Mucosa of stomach (tissue), 1 donor: Measurements from ENCODE around the gene IGSF9.

Experiments used
- H3K27me3 ChIP-seq: one replicate; pipeline ENCODE4 v1.7.0; 2013; ENCODE audit warnings: mild to moderate bottlenecking, low read length; ENCODE audit not compliant: control insufficient read depth, insufficient read depth
- H3K36me3 ChIP-seq: one replicate; pipeline ENCODE4 v1.7.0; 2013; ENCODE audit warnings: low read length; ENCODE audit not compliant: control insufficient read depth, insufficient read depth
- H3K4me1 ChIP-seq: one replicate; pipeline ENCODE4 v1.7.0; 2013; ENCODE audit warnings: mild to moderate bottlenecking, low read length; ENCODE audit not compliant: control insufficient read depth, insufficient read depth
- H3K4me3 ChIP-seq: one replicate; pipeline ENCODE4 v1.7.0; 2013; ENCODE audit warnings: low read length
- H3K9ac ChIP-seq: one replicate; pipeline ENCODE4 v1.7.0; 2013; ENCODE audit warnings: mild to moderate bottlenecking, low read length, moderate library complexity
- H3K9me3 ChIP-seq: one replicate; pipeline ENCODE4 v1.7.0; 2013; ENCODE audit warnings: mild to moderate bottlenecking, low read length, moderate library complexity; ENCODE audit not compliant: control insufficient read depth
- donor health status: Pancreatic carcinoma.

IGSF9 gene

DNA sequence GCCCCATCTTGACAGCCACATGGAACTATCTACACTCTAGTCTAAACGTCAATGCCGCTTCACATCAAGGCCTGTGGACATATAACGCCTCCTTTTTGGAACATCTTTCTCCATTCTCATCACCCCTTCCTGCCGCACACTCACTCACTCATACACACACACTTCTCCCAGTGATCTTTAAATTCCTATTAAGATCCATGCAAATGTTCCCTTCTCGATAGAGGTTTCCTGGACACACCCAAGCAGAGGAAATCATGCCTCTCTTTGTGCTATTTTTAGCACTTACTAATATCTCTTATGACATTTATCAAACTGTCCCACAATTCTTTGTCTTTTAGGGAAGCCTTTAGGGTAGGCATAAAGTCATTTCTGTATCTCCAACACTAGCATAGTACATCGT, 36.9 kb upstream of the IGSF9 start:
- no peak overlapping the region for H3K9ac ChIP-seq
- H3K9me3 ChIP-seq: no peaks in the 10 kb centered on the region
- peaks cover 20% of the 10 kb centered on the region for H3K36me3 ChIP-seq
- peaks cover 18% of the 10 kb centered on the region for H3K4me1 ChIP-seq
- H3K27me3 ChIP-seq: no peaks in the 10 kb centered on the region
- no peak overlapping the region for H3K4me3 ChIP-seq

DNA sequence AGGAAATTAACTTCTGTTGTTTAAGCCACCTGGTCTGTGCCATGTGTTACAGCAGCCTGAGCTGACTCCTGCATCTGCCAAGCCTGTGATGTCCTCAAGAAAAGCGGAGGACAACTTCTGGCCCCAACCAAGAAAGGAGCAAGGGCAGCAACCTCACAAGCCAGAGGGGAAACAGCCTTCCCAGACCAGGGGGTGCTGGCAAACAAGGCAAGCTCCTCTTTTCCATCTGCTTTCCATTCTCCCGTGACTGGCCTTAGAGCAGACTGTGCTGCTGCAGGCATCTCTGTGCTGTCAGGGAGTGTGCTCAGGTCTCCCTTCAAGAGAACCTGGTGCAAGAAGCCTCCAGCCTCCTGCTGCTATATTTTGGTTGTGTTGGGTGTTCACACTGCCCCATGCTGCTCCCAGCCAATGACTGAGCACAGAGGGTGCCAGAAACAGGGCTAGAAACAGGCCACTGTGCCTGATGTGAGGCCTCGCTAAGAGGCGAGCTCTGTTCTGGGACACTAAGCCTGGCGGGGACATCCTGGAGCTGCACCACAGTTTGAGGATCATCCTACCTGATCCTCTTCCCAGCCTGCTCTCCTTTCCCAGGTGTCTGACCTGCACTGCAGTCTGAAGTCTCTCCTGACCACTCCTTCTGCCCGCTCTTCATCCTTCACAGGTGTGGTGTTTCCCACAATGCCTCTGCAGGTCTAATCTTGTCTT, 36.1 kb upstream of the IGSF9 start:
- no peak overlapping the region for H3K4me3 ChIP-seq
- H3K36me3 ChIP-seq: peaks cover 21% of the 10 kb centered on the region
- no peaks in the 10 kb centered on the region for H3K27me3 ChIP-seq
- H3K9ac ChIP-seq: no peak overlapping the region
- H3K9me3 ChIP-seq: no peaks in the 10 kb centered on the region
- H3K4me1 ChIP-seq: peaks cover 16% of the 10 kb centered on the region

DNA sequence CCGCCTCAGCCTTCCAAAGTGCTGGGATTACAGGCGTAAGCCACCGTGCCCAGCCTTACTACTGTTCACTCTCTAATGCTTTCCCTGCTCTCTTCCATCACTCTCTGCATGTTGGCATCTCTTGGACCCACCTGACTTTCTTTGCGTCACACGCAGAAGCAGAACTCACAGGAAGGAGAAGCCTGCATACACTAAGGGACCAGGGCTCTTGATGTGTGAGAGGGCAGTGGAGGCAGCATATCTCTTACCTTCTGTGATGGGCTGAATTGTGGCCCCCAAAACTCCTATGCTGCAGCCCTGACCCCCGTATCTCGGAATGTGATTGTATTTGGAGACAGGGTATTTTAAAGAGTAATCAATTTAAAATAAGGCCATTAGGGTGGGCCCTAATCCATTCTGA, 35.4 kb upstream of the IGSF9 start:
- no peaks in the 10 kb centered on the region for H3K27me3 ChIP-seq
- H3K9ac ChIP-seq: no peak overlapping the region
- no peaks in the 10 kb centered on the region for H3K9me3 ChIP-seq
- peaks cover 16% of the 10 kb centered on the region for H3K4me1 ChIP-seq
- no peak overlapping the region for H3K4me3 ChIP-seq
- peaks cover 21% of the 10 kb centered on the region for H3K36me3 ChIP-seq

DNA sequence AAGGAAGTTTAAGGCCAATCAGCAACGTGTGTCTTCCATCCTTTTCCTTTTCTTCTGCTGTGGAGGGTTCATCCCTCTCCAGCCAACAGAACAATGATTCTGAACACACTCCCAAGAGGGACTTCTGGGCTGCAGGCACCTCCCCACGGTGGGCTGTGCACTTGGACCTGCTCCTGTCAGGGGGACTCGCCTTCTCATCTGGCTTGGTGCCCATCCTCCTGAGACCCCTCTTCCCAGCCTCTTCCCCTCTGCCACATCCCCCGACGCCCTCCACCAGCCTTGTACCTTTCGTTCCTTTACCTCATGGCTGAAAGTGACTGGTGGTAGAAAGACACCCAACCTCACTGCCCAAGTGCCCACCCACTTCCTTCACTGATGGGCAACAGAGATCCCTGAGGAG, 34.7 kb upstream of the IGSF9 start:
- peaks cover 19% of the 10 kb centered on the region for H3K36me3 ChIP-seq
- H3K9me3 ChIP-seq: no peaks in the 10 kb centered on the region
- H3K27me3 ChIP-seq: no peaks in the 10 kb centered on the region
- no peak overlapping the region for H3K4me3 ChIP-seq
- H3K4me1 ChIP-seq: peaks cover 13% of the 10 kb centered on the region
- no peak overlapping the region for H3K9ac ChIP-seq

DNA sequence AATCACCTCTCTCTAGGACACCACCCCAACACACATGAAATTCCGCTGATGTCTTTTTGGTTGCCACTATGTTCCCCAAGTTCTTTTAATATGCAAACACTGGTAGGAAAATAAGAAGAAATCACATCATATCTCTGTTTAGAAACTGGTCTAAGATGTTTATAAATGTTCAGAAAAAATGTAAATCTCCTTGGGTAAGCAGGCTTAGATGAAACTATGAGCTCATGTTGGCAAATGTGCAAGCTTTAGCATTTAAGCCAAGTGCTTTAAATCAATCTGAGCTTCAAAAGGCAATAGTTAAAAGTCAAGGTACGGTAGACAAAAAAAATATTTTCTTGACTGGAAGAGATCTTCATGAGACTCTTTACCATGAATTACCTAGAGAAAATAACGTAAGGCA, 33.8 kb upstream of the IGSF9 start:
- Histone ChIP-seq H3K9me3 (no peaks in the 10 kb centered on the region), H3K4me1 (peaks cover 11% of the 10 kb centered on the region), H3K36me3 (peaks cover 22% of the 10 kb centered on the region), H3K4me3 (no peak overlapping the region), H3K9ac (no peak overlapping the region), H3K27me3 (no peaks in the 10 kb centered on the region)

DNA sequence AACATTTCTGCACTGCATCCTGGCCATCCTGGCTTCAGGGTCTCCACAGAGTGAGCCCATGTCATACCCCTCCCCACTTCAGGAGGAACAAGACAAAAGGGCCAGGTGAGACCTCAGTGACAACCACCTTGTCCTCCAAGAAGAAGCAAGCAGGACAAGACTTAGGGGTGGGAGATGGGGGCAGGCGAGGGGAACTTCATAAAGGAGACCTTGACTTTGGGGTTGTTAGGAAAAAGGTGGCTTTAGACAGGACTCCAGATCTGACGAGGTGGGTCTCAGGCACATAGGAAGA, 32.6 kb upstream of the IGSF9 start:
- H3K9me3 ChIP-seq: no peaks in the 10 kb centered on the region
- H3K9ac ChIP-seq: no peak overlapping the region
- H3K36me3 ChIP-seq: peaks cover 22% of the 10 kb centered on the region
- H3K4me3 ChIP-seq: no peak overlapping the region
- peaks cover 14% of the 10 kb centered on the region for H3K4me1 ChIP-seq
- no peaks in the 10 kb centered on the region for H3K27me3 ChIP-seq

DNA sequence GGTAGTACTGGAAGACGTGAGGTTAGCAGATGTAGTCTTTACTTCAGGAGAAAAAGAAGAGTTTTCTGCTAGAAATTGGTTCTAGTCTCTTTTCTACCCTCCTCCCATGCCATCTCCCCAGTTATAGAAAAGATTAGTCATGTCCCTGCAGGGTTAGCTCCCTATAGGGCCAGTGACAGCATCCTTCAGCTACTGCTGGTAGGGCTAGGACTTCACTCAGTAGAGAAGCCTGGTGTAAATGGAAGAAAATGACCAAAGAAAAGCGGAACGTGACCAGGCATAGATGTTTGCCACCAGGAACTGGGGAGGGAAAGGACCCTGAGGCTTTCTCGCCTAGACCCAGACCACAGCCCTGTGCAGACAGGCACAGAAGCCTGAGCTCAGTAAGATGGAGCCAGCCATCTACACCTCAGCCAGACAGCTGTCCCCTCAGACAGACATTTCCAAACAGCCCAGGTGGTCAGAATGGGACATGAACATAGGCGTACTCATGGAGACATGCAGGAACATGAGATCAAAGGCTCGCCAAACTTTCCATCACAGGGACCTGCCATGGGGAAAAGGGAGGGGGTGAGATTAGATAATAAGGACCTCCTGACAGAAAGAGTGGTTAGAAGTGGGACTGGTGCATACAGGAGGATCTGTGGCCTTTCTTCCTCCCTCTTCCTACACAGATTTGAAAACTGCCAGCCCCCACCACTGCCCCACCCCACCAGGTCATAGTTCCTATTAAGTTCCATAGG, 32.1 kb upstream of the IGSF9 start:
- no peaks in the 10 kb centered on the region for H3K9me3 ChIP-seq
- no peaks in the 10 kb centered on the region for H3K27me3 ChIP-seq
- no peak overlapping the region for H3K9ac ChIP-seq
- H3K4me3 ChIP-seq: no peak overlapping the region
- peaks cover 22% of the 10 kb centered on the region for H3K36me3 ChIP-seq
- H3K4me1 ChIP-seq: peaks cover 20% of the 10 kb centered on the region

DNA sequence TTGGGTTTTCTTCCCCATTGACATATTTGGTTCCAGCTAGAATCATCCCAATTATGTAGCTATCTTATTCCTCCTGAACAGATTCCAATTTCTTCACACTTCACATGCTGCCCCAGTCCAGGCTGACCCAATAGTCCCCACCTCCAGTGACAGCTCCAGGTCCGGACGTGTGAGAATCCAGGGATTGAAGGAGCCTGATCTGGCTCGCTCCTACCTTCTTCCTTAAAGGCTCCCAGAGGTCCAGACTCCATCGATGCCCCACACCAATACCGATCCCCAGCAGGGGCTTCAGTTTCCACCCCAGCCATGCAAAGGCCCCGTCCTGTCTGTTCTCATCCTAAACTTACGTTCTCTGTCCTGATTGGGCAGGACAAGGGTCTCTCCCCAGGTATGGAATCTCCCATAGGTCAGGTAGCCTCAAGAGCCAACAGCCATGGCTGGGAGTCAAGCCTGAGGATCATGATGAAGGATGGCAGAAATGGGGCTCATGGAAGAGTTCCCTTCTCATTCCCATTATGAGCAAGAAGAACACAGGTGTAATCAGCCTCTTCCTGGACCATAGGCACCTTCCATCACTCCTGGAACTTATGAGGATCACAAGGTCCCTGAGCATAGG, 29.0 kb upstream of the IGSF9 start:
- Histone ChIP-seq H3K27me3 (no peaks in the 10 kb centered on the region), H3K9me3 (no peaks in the 10 kb centered on the region), H3K9ac (no peak overlapping the region), H3K4me3 (no peak overlapping the region), H3K36me3 (peaks cover 11% of the 10 kb centered on the region), H3K4me1 (peaks cover 41% of the 10 kb centered on the region)

DNA sequence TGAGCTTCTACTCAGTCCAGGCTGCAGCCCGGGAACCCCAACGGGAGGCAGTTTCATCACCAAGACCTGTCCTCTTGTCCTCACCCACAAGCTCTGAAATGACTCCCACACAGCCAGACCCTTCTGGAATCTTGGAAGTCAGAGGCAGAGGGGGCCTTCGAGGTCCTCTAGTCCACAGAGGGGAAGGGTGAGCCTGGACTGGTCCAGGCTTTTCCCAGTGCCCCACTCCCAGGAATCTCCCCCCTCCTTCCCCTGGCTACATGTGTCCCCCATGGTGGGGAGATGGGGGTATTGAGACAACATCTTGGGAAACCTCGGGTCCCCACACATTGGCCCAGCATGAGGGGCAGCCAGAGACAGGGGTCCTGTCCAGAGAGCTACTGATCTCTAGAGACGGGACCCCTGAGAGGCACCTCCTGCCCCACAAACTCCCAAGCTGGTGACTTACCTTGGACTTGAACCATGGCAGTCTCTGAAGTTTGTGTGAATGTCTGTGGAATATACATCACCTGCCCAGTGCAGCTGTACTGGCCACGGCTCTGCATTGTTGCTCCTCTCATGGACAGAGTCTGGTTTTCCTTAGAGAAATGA, 28.0 kb upstream of the IGSF9 start:
- Histone ChIP-seq H3K36me3 (peaks cover 11% of the 10 kb centered on the region), H3K9ac (no peak overlapping the region), H3K27me3 (no peaks in the 10 kb centered on the region), H3K9me3 (no peaks in the 10 kb centered on the region), H3K4me1 (peaks cover 46% of the 10 kb centered on the region), H3K4me3 (no peak overlapping the region)

DNA sequence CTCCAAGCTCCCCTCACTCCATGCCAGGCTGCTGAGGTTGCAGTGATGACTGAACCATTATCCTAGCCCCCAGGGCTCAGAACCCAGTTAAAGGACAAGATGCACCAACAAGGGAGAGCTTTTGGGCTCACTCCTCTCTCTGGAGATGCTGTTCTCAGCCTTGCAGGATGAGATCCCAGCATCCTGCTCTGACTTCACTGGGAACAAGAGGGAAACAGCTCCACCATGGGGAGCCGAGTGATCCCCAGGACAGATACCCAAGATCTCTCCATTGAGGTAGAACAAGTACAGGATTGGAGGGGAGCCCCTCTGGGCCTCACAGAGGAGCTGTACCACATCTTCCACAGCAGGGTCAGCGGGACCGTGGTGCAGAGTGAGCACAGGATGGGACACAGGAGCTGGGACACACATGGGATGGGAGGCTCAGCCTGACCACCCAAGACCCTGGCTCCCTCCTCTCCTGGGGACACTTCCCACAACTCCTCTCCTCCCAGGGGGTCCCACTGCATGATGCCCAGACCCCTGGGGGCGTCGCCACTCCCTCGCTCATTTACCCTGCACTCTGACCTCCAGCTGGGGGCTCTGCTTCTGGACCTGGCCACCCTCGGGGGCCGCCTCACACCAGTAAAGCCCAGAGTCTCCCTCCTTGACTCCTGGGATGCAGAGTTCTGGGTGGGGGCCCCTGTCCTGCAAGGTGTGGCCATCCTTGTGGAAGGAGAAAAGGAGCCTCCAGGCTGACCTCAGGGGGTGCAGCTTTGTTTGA, 27.2 kb upstream of the IGSF9 start:
- Histone ChIP-seq H3K27me3 (no peaks in the 10 kb centered on the region), H3K4me1 (peaks cover 43% of the 10 kb centered on the region), H3K9ac (no peak overlapping the region), H3K36me3 (peaks cover 9% of the 10 kb centered on the region), H3K9me3 (no peaks in the 10 kb centered on the region), H3K4me3 (no peak overlapping the region)

DNA sequence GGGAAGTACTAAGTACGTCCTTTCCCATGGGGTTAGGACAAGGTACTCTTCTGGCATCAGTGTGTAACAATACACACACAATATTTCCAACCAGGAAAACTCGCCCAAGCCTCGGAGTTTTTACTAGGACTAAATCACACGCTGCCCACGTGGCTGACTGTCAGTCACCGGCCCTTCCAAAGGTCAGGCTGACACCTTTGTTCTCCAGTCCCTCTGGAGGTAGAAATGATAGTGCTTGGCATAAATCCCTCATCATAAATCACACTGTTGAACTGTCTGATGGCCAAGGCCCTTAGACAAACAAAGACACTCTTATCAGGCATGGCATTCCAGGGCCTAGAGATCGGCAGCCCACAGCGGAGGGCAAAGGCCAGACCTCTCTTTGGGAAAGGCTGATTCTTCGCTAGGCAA, 25.5 kb upstream of the IGSF9 start:
- H3K4me3 ChIP-seq: no peak overlapping the region
- H3K27me3 ChIP-seq: no peaks in the 10 kb centered on the region
- H3K9me3 ChIP-seq: no peaks in the 10 kb centered on the region
- H3K4me1 ChIP-seq: peaks cover 43% of the 10 kb centered on the region
- H3K9ac ChIP-seq: no peak overlapping the region
- H3K36me3 ChIP-seq: peaks cover 4% of the 10 kb centered on the region

DNA sequence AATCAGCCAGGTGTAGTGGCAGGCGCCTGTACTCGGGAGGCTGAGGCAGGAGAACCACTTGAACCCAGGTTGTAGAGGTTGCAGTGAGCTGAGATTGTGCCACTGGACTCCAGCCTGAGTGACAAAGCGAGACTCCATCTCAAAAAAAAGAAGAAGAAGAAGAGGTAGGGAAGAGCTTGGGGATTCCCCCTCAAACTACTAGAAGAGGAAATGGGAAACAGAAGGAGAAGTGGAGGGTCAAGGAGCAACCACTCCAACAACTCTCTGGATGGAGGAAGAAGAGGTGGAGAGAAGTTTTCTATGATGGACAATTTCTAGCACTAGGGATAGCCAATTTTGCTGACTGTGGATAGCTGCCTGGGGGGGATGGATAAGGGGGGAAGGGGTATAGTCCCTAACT, 23.5 kb upstream of the IGSF9 start:
- Histone ChIP-seq H3K27me3 (no peaks in the 10 kb centered on the region), H3K9me3 (no peaks in the 10 kb centered on the region), H3K4me3 (no peak overlapping the region), H3K9ac (no peak overlapping the region), H3K4me1 (peaks cover 43% of the 10 kb centered on the region), H3K36me3 (no peaks in the 10 kb centered on the region)
